ENCODE measurements around the gene QSOX1. TPM values are rescaled to one million over a fixed set of nuclear protein-coding genes. Genes with fewer than 3 reads are reported as not detected.

QSOX1 gene
- total and polyA plus RNA-seq, 2 of the 4 experiments (the other 2 are of a cell fraction), result 102 to 791 TPM

- intact Hi-C loops (cut with micrococcal nuclease), result loop anchor here (10.0 kb wide), 1 partner anchor 448 kb away; no protein-coding TSS in a partner anchor
- Histone ChIP-seq H3K9me1 (ENCODE audit: insufficient read depth, low read length) (peaks cover 26% of the 10 kb centered on the region), H3K23ac (ENCODE audit: low read depth, low read length) (peak overlapping the region; percentile 57; the same call in 1 of the 2 replicates), H3K79me1 (ENCODE audit: low read depth in 1 of 2, low read length in 2 of 2) (peaks cover 15 to 48% of the 10 kb centered on the region in 2 experiments), H4K8ac (ENCODE audit: low read depth in 2 of 2, low read length in 2 of 2) (peak overlapping the region; percentile 40 to 99), H2AK9ac (replicated peaks; ENCODE audit: low read depth, low read length, poor library complexity) (peak overlapping the region; percentile 76), H3K4ac (ENCODE audit: low read depth, low read length) (peak overlapping the region; percentile 91), H3K4me3 (ENCODE audit: insufficient read depth, low read depth, low read length) (no peak overlapping the region), H3K14ac (replicated peaks; ENCODE audit: low read depth, low read length) (peak overlapping the region; percentile 26; the same call in 1 of the 2 replicates), H2AK5ac (ENCODE audit: low read depth, low read length) (peak overlapping the region; percentile 96), H3K36me3 (ENCODE audit: control insufficient read depth, insufficient read depth, low read length) (peaks cover 16% of the 10 kb centered on the region), H3K4me1 (ENCODE audit: control insufficient read depth, insufficient read depth, low read length) (peaks cover 27% of the 10 kb centered on the region), H2AFZ (replicated peaks; ENCODE audit: low read length, poor library complexity) (no peak overlapping the region), H3K56ac (ENCODE audit: extremely low read depth, insufficient read depth, low read length) (peak overlapping the region; percentile 68; the same call in 1 of the 2 replicates), H3K4me2 (ENCODE audit: low read depth, low read length) (no peak overlapping the region), H3K9ac (ENCODE audit: low read depth, low read length) (no peak overlapping the region), H3K18ac (ENCODE audit: low read depth, low read length) (peak overlapping the region; percentile 79), H2BK5ac (ENCODE audit: low read depth, low read length, poor library complexity, severe bottlenecking) (peak overlapping the region; percentile 97), H2BK120ac (ENCODE audit: low read depth, low read length) (peak overlapping the region; percentile 91), H3K9me3 (ENCODE audit: control insufficient read depth, insufficient read depth, low read length) (no peaks in the 10 kb centered on the region), H3K27me3 (ENCODE audit: control insufficient read depth, insufficient read depth, low read length) (no peaks in the 10 kb centered on the region), H4K20me1 (ENCODE audit: insufficient read depth, low read length) (peaks cover 28% of the 10 kb centered on the region), H4K5ac (ENCODE audit: low read depth, low read length) (peak overlapping the region; percentile 70; the same call in 1 of the 2 replicates), H3K27ac (ENCODE audit: insufficient read depth, low read length) (peak overlapping the region; percentile 70), H2BK20ac (ENCODE audit: low read depth, low read length) (peak overlapping the region; percentile 96), H2BK15ac (ENCODE audit: low read depth, low read length) (peak overlapping the region; percentile 22), H4K91ac (ENCODE audit: insufficient read depth, low read depth, low read length) (peak overlapping the region; percentile 94)
- TF ChIP-seq MAZ (IDR thresholded peaks at IDR 0.05; ENCODE audit: borderline replicate concordance, low read depth, low read length), result no peak
- TF ChIP-seq MAFK (IDR thresholded peaks at IDR 0.05; ENCODE audit: low read depth, low read length), result no peak
- TF ChIP-seq SMC3 (IDR thresholded peaks at IDR 0.05; ENCODE audit: low read depth, low read length), result no peak
- TF ChIP-seq BHLHE40 (IDR thresholded peaks at IDR 0.05; ENCODE audit: low read depth, low read length), result no peak
- TF ChIP-seq, protein P1, sequence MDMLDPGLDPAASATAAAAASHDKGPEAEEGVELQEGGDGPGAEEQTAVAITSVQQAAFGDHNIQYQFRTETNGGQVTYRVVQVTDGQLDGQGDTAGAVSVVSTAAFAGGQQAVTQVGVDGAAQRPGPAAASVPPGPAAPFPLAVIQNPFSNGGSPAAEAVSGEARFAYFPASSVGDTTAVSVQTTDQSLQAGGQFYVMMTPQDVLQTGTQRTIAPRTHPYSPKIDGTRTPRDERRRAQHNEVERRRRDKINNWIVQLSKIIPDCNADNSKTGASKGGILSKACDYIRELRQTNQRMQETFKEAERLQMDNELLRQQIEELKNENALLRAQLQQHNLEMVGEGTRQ (IDR thresholded peaks at IDR 0.05; ENCODE audit: low read depth, low read length), result no peak
- no peak for TF ChIP-seq POLR2A (IDR thresholded peaks at IDR 0.05; ENCODE audit: low read depth, low read length)
- no peak for TF ChIP-seq NFE2L2 (IDR thresholded peaks at IDR 0.05; ENCODE audit: low read depth, low read length)
- TF ChIP-seq MXI1 (IDR thresholded peaks at IDR 0.05; ENCODE audit: borderline replicate concordance, low read depth, low read length), result no peak
- no peak for TF ChIP-seq RCOR1 (IDR thresholded peaks at IDR 0.05; ENCODE audit: insufficient replicate concordance, low read length)
- no peak for TF ChIP-seq CTCF (conservative IDR thresholded peaks at IDR 0.05; ENCODE audit: low read depth, low read length)
- no peak for TF ChIP-seq RFX5 (IDR thresholded peaks at IDR 0.05; ENCODE audit: low read depth, low read length)
- TF ChIP-seq FOS (IDR thresholded peaks at IDR 0.05; ENCODE audit: low read depth, low read length), result no peak
- no peak for TF ChIP-seq RAD21 (IDR thresholded peaks at IDR 0.05; ENCODE audit: low read length)
- CTCF ChIA-PET, result no interaction called here
- ATAC-seq (ENCODE audit: low read depth), result no peak
- DNase-seq, result no peak
- POLR2A ChIA-PET (ENCODE audit: unreplicated experiment), result no interaction called here
- dilution Hi-C loops (cut with HindIII; ENCODE audit: low sequenced_read_pairs, unreplicated experiment), result loop anchor here (25.0 kb wide), 1 partner anchor 115 kb away; no protein-coding TSS in a partner anchor
- 100% methylated on average over 1 of the region's 6 CpGs; no CpG with 5 or more reads in 1 of the 2 experiments for WGBS, 2 experiments (ENCODE audit: extremely low coverage in 2 of 2, insufficient read length in 1 of 2)
- no TSS peak for BruUV-seq (replicated peaks)
- in situ Hi-C loops (cut with MboI; ENCODE audit: low sequenced_read_pairs), result loop anchor here (25.0 kb wide), 1 partner anchor 440 kb away; no protein-coding TSS in a partner anchor
Measured at GRCh38 chr1:180152588-180152987, 2.1 kb upstream of the QSOX1 start.
